ENCODE results near the gene RPL18. TPM values are rescaled to one million over a fixed set of nuclear protein-coding genes. Genes with fewer than 3 reads are reported as not detected.
"Not testable (repeated sequence)": the region's sequence is repeated elsewhere in the genome, so short reads cannot be mapped to it uniquely, and the experiment has no call there.

RPL18 gene
- total RNA-seq, 1 donor from 2014 or later: 3,293 TPM

DNA sequence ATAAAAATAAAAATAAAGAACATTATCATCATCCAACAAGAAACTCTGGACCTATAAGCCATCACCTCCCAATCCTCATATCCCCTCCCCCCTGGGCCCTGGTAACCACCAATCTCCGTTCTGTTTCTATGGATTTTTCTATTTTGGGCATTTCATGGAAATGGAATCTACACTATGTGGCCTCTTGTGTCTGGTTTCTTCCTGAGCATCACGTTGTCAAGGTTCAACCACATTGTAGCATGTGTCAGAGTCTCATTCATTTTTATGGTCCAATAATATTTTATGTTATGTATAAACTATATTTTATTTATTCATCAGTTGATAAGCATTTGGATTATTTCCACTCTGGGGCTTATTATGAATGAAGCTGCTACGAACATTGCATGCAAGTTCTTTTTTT lies 40.1 kb downstream of the RPL18 start:
- no peaks in the 10 kb centered on the region for H3K36me3 ChIP-seq (ENCODE audit: control insufficient read depth, insufficient read depth, low read length)
- TF ChIP-seq, protein P1, sequence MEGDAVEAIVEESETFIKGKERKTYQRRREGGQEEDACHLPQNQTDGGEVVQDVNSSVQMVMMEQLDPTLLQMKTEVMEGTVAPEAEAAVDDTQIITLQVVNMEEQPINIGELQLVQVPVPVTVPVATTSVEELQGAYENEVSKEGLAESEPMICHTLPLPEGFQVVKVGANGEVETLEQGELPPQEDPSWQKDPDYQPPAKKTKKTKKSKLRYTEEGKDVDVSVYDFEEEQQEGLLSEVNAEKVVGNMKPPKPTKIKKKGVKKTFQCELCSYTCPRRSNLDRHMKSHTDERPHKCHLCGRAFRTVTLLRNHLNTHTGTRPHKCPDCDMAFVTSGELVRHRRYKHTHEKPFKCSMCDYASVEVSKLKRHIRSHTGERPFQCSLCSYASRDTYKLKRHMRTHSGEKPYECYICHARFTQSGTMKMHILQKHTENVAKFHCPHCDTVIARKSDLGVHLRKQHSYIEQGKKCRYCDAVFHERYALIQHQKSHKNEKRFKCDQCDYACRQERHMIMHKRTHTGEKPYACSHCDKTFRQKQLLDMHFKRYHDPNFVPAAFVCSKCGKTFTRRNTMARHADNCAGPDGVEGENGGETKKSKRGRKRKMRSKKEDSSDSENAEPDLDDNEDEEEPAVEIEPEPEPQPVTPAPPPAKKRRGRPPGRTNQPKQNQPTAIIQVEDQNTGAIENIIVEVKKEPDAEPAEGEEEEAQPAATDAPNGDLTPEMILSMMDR (IDR thresholded peaks at IDR 0.05; ENCODE audit: insufficient read depth, low read length, poor library complexity, severe bottlenecking): no peak

DNA sequence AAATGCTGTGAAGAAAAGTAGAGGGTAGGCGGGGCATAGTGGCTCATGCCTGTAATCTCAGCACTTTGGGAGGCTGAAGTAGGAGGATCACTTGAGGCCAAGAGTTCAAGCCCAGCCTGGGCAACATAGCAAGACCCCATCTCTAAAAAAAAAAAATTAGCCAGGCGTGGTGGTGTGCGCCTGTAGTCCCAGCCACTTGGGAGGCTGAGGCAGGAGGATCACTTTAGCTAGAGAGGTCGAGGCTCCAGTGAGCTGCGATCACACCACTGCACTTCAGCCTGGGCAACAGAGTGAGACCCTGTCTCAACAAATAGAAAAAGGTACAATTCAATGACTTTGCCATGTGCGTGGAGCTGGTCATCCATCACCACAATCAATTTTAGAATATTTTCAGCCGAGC lies 41.1 kb downstream of the RPL18 start:
- not testable (repeated sequence) for H3K4me3 ChIP-seq (ENCODE audit: low read depth, low read length); H3K36me3 ChIP-seq (ENCODE audit: control insufficient read depth, insufficient read depth, low read length); DNase-seq (ENCODE audit: low read depth); H3K27me3 ChIP-seq (ENCODE audit: control insufficient read depth, insufficient read depth, low read length)

More for the DNA sequence above, 40.1 kb downstream of the RPL18 start:
- no peak for DNase-seq (ENCODE audit: low read depth)
- Histone ChIP-seq H3K27me3 (ENCODE audit: control insufficient read depth, insufficient read depth, low read length) (no peaks in the 10 kb centered on the region), H3K4me3 (ENCODE audit: low read depth, low read length) (no peak overlapping the region)

DNA sequence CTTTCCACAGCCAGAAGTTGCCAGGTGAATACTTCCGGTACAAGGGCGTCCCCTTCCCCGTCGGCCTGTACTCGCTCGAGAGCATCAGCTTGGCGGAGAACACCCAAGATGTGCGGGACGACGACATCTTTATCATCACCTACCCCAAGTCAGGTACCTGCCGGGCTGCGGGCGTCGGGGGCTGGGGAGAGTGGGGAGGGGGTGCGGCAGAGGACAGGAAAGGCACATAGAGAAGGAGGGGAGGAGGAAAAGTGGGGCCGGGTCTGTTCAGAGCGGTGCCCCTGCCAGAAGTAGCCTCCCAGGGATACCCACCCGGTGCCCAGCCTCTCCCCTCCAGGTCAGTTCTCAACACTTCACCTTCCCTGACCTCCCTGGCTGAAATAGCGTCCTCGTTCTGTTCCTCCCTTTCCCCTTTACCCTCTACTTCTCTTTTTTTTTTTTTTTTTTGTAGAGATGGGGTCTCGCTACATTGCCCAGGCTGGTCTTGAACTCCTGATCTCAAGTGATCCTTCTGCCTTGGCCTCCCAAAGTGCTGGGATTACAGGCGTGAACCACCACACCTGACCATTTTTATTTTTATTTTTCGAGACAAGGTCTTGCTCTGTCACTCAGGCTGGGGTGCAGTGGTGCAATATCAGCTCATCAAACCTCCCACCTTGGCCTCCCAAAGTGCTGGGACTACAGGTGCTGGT lies 42.9 kb downstream of the RPL18 start:
- Histone ChIP-seq H3K27me3 (ENCODE audit: control insufficient read depth, insufficient read depth, low read length) (no peaks in the 10 kb centered on the region), H3K36me3 (ENCODE audit: control insufficient read depth, insufficient read depth, low read length) (no peaks in the 10 kb centered on the region), H3K4me3 (ENCODE audit: low read depth, low read length) (no peak overlapping the region)
- no peak for DNase-seq (ENCODE audit: low read depth)
- TF ChIP-seq, protein P1 (IDR thresholded peaks at IDR 0.05; ENCODE audit: insufficient read depth, low read length, poor library complexity, severe bottlenecking): no peak

DNA sequence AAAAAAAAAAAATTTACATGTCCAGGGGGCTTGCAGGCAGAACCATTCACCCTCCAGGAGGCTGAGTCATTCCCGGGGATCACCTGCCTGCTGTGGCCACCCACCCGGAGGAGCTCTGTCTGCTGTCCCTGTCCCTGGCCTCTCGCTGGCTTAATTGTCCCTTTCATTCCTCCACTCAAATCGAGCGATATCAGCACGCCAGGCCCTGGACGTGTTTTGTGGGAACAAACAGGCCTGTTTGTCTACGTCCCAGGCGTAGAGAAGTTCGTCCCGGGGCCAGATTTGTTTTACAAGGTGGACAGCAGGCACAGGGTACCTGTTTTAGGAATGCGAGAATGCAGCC lies 45.8 kb downstream of the RPL18 start:
- H3K36me3 ChIP-seq (ENCODE audit: control insufficient read depth, insufficient read depth, low read length): no peaks in the 10 kb centered on the region
- H3K4me3 ChIP-seq (ENCODE audit: low read depth, low read length): no peak overlapping the region
- no peaks in the 10 kb centered on the region for H3K27me3 ChIP-seq (ENCODE audit: control insufficient read depth, insufficient read depth, low read length)
- TF ChIP-seq, protein P1 (IDR thresholded peaks at IDR 0.05; ENCODE audit: insufficient read depth, low read length, poor library complexity, severe bottlenecking): no peak
- no peak for DNase-seq (ENCODE audit: low read depth)

DNA sequence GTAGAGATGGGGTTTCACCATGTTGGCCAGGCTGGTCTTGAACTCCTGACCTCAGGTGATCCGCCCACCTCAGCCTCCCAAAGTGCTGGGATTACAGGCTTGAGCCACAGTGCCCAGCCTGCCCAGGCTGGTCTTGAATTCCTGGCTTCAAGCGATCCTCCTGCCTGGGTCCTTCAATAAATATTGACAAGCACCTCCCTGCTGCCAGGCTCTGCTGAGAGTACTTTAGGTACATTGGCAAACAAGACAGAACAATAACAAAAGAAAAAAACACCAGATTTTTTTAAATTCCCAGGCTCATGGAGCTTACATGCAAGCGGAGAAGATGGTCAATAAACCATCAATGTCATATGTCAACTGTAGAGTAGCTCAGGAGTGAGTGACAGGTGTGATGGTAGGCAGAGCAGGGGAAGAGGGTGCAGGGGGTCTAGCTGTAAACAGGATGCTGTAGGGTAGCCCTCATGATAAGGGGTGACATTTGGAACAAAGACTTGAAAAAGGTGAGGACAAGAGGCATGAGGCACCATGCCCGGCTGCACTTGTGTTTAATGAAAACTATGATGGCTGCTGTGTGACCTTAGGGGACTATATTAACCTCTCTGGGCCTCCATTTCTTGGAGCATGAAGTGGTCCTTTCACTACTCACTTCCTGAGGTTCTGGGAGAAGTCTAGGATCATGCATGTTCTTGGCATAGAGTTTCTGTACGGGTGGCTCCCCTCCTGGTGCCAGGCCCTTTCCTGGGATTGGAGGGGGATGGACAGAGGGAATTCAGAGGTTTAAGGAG lies 47.4 kb downstream of the RPL18 start:
- H3K4me3 ChIP-seq (ENCODE audit: low read depth, low read length): no peak overlapping the region
- no peaks in the 10 kb centered on the region for H3K27me3 ChIP-seq (ENCODE audit: control insufficient read depth, insufficient read depth, low read length)
- TF ChIP-seq, protein P1 (IDR thresholded peaks at IDR 0.05; ENCODE audit: insufficient read depth, low read length, poor library complexity, severe bottlenecking): no peak
- H3K36me3 ChIP-seq (ENCODE audit: control insufficient read depth, insufficient read depth, low read length): no peaks in the 10 kb centered on the region
- DNase-seq (ENCODE audit: low read depth): no peak

DNA sequence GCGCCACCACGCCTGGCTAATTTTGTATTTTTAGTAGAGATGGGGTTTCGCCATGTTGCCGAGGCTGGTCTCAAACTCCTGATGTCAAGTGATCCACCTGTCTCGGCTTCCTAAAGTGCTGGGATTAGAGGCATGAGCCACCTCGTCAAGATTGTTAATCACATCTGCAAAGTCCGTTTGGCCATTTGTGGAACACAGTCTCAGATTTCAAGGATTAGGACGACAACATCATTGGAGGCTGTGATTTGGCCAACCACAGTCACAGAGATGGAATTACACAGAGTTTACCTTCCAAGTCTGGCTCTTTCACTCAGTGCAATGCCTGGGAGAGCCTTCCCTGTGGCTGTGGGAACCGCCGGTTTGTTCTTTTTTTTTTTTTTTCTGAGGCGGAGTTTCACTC lies 49.2 kb downstream of the RPL18 start:
- H3K4me3 ChIP-seq (ENCODE audit: low read depth, low read length): no peak overlapping the region
- H3K27me3 ChIP-seq (ENCODE audit: control insufficient read depth, insufficient read depth, low read length): no peaks in the 10 kb centered on the region
- TF ChIP-seq, protein P1 (IDR thresholded peaks at IDR 0.05; ENCODE audit: insufficient read depth, low read length, poor library complexity, severe bottlenecking): no peak
- H3K36me3 ChIP-seq (ENCODE audit: control insufficient read depth, insufficient read depth, low read length): no peaks in the 10 kb centered on the region
- DNase-seq (ENCODE audit: low read depth): no peak

Measured in kidney epithelial cell (primary cell).